ENCODE measurements around the gene CACNA1C.

DNA sequence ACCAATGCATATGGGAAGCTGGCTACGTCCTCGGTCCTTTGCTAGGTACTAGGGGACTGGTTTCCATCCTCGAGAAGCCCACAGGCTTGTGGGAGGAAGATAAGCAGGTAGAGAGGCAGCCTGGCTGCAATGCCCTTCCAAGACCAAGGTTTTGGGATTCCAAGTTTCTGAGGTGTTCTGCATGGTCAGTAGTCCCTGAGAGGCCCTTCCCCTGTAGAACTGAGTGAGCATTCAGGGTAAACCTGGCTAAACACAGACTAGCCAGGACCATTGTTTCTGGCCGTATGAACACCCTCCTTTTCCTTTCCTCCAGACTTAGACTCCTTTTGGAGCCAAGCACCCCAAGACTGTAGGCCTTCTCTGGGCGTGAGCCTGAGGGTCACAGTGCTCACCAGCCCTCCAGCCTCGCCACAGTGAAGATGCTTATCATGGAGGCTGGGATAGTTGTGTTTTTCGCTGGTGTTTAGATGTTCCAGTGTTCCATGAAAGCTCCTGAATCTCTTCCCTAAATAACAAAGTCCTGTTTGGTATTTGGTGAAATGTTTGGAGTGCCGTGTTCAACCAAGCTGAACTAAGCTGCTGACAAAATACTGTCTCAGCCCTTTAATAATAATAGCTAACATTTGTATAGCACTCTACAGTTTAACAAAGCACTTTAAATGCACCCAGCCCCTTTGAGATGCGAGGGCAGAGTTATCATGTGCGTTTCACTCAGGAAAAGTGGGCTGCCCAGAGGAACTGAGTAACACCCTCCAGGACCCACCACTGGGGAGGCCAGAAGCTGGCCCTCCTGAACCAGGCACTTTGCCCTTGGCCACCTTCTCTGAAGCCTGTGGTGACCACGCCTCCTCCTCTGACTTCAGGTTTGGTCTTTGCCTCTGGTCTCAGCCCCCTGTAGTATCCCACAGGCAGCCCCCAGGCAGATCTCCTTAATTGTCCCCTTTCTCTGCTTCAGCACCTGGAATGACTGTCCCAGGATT lies 284.5 kb downstream of the CACNA1C start:
- TF ChIP-seq, protein P1, sequence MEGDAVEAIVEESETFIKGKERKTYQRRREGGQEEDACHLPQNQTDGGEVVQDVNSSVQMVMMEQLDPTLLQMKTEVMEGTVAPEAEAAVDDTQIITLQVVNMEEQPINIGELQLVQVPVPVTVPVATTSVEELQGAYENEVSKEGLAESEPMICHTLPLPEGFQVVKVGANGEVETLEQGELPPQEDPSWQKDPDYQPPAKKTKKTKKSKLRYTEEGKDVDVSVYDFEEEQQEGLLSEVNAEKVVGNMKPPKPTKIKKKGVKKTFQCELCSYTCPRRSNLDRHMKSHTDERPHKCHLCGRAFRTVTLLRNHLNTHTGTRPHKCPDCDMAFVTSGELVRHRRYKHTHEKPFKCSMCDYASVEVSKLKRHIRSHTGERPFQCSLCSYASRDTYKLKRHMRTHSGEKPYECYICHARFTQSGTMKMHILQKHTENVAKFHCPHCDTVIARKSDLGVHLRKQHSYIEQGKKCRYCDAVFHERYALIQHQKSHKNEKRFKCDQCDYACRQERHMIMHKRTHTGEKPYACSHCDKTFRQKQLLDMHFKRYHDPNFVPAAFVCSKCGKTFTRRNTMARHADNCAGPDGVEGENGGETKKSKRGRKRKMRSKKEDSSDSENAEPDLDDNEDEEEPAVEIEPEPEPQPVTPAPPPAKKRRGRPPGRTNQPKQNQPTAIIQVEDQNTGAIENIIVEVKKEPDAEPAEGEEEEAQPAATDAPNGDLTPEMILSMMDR (IDR thresholded peaks at IDR 0.05) = no peak
- TF ChIP-seq POLR2A (IDR thresholded peaks at IDR 0.05) = no peak
